KBM-7 (cell line): ENCODE results near the gene CADPS2.
"Not testable (repeated sequence)": the region's sequence is repeated elsewhere in the genome, so short reads cannot be mapped to it uniquely, and the experiment has no call there.

ENCODE experiments used
- DNase-seq: peaks from one replicate; pipeline ENCODE4 v3.0.0-alpha.2; 2015
- in situ Hi-C: fragments of 300-500 bp; cut with MboI; formaldehyde crosslinking; loops from 2 replicates; pipeline ENCODE4 v1.14.3; 2020; ENCODE audit warnings: low sequenced_read_pairs, low pct_unique_long_range_greater_than_20kb, mixed read lengths

The CADPS2 gene

GRCh38 chr7:122300211-122300932 lies 585.9 kb downstream of the CADPS2 start:
- DNase-seq: no peak
- in situ Hi-C loops: no loop called here

GRCh38 chr7:122299624-122300210 lies 586.5 kb downstream of the CADPS2 start:
- in situ Hi-C loops: no loop called here
- no peak for DNase-seq

GRCh38 chr7:122298618-122299017 lies 587.6 kb downstream of the CADPS2 start:
- no peak for DNase-seq
- in situ Hi-C loops: no loop called here

GRCh38 chr7:122298131-122298530 lies 588.1 kb downstream of the CADPS2 start:
- in situ Hi-C loops: no loop called here

GRCh38 chr7:122291189-122291588 lies 595.1 kb downstream of the CADPS2 start:
- in situ Hi-C loops: no loop called here
- DNase-seq: no peak

More at GRCh38 chr7:122298131-122298530, 588.1 kb downstream of the CADPS2 start:
- DNase-seq: no peak

- no peak for DNase-seq
- in situ Hi-C loops: no loop called here
Observed at GRCh38 chr7:122290476-122290875, 595.8 kb downstream of the CADPS2 start.

- DNase-seq: no peak
- in situ Hi-C loops: no loop called here
Observed at GRCh38 chr7:122289426-122289825, 596.8 kb downstream of the CADPS2 start.

GRCh38 chr7:122284608-122285007 lies 601.7 kb downstream of the CADPS2 start:
- in situ Hi-C loops, DNase-seq: not testable (repeated sequence)

- in situ Hi-C loops: no loop called here
- no peak for DNase-seq
Observed at GRCh38 chr7:122273117-122273516, 613.1 kb downstream of the CADPS2 start.

GRCh38 chr7:122269241-122269640 lies 617.0 kb downstream of the CADPS2 start:
- in situ Hi-C loops: no loop called here
- no peak for DNase-seq
